C4-2B (cell line): Measurements from ENCODE around the gene HPCAL1.

Experiments used
- H3K27ac ChIP-seq: fragments of 450-650 bp; 2 replicates; pipeline ENCODE4 v1.5.1; 2017
- CTCF ChIP-seq: fragments of 450-650 bp; conservative IDR thresholded peaks from 2 replicates; pipeline ENCODE4 v1.5.1; 2017; ENCODE audit warnings: mild to moderate bottlenecking
- ZFX ChIP-seq: fragments of 450-650 bp; IDR thresholded peaks from 2 replicates; pipeline ENCODE4 v1.6.1; 2017

HPCAL1 gene

GRCh38 chr2:10281891-10282290 lies 20.8 kb upstream of the HPCAL1 start:
- H3K27ac ChIP-seq = no peak overlapping the region
- no peak for TF ChIP-seq CTCF
- no peak for TF ChIP-seq ZFX

GRCh38 chr2:10282611-10283105 lies 20.0 kb upstream of the HPCAL1 start:
- TF ChIP-seq CTCF = no peak
- no peak for TF ChIP-seq ZFX

GRCh38 chr2:10283106-10284062 lies 19.3 kb upstream of the HPCAL1 start:
- no peak overlapping the region for H3K27ac ChIP-seq
- TF ChIP-seq CTCF (no peak), ZFX (no peak)

More at GRCh38 chr2:10282611-10283105, 20.0 kb upstream of the HPCAL1 start:
- H3K27ac ChIP-seq = no peak overlapping the region

GRCh38 chr2:10284108-10284870 lies 18.4 kb upstream of the HPCAL1 start:
- TF ChIP-seq ZFX = no peak
- no peak for TF ChIP-seq CTCF
- no peak overlapping the region for H3K27ac ChIP-seq

- no peak for TF ChIP-seq CTCF
- TF ChIP-seq ZFX = no peak
- H3K27ac ChIP-seq = peak overlapping the region; percentile 52
Measured at GRCh38 chr2:10285191-10285555, 17.5 kb upstream of the HPCAL1 start.

- no peak for TF ChIP-seq ZFX
- H3K27ac ChIP-seq = peak overlapping the region; percentile 52
Measured at GRCh38 chr2:10285556-10286198, 17.0 kb upstream of the HPCAL1 start.

GRCh38 chr2:10286216-10287037 lies 16.3 kb upstream of the HPCAL1 start:
- no peak for TF ChIP-seq ZFX
- no peak for TF ChIP-seq CTCF
- H3K27ac ChIP-seq = peak overlapping the region; percentile 52
